Lower leg skin (tissue), 3 donors: ENCODE results near the gene KCNMA1.

Source experiments
- POLR2A ChIP-seq, 2 donors: fragments of 450-650 bp; IDR thresholded peaks; one replicate each; pipeline ENCODE4 v1.6.1; 2016 to 2017; ENCODE audit warnings: antibody characterized with exemption in 2 of 2, mild to moderate bottlenecking in 1 of 2, moderate library complexity in 1 of 2
- TF ChIP-seq, protein P1 (sequence below), 3 donors: fragments of 450-650 bp; IDR thresholded peaks; one replicate each; pipeline ENCODE4 v1.5.1; 2016; ENCODE audit warnings: antibody characterized with exemption in 3 of 3, mild to moderate bottlenecking in 3 of 3, moderate library complexity in 2 of 3

DNA sequence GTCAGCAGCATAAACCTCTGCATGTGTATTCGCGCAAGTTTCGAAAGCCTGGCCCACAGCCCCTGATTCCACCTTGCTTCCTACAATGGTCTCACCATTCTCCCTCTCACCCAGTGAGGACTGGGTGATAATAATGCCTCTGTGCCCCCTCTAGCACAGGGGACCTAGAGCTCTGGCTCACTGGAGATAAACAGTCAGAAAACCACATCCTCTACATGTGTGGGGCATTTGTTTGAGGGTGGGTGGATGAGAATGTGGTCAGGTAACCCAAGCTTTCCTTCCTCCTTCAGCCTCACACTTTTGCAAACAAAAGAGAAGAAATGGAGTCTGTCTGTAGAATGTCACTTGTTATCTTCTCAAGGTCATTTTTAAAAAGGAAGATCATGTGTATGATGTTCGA lies 373.5 kb downstream of the KCNMA1 start:
- TF ChIP-seq, protein P1, sequence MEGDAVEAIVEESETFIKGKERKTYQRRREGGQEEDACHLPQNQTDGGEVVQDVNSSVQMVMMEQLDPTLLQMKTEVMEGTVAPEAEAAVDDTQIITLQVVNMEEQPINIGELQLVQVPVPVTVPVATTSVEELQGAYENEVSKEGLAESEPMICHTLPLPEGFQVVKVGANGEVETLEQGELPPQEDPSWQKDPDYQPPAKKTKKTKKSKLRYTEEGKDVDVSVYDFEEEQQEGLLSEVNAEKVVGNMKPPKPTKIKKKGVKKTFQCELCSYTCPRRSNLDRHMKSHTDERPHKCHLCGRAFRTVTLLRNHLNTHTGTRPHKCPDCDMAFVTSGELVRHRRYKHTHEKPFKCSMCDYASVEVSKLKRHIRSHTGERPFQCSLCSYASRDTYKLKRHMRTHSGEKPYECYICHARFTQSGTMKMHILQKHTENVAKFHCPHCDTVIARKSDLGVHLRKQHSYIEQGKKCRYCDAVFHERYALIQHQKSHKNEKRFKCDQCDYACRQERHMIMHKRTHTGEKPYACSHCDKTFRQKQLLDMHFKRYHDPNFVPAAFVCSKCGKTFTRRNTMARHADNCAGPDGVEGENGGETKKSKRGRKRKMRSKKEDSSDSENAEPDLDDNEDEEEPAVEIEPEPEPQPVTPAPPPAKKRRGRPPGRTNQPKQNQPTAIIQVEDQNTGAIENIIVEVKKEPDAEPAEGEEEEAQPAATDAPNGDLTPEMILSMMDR (IDR thresholded peaks at IDR 0.05) = no peak
- no peak for TF ChIP-seq POLR2A (IDR thresholded peaks at IDR 0.05)
